ENCODE measurements around the gene SMIM44.

SMIM44 gene

GRCh38 chr19:3522421-3523360, 39.5 kb upstream of the SMIM44 start:
- H3K4me3 ChIP-seq (ENCODE audit: low read depth, low read length): no peak overlapping the region
- DNase-seq (ENCODE audit: low read depth): no peak
- no peak for TF ChIP-seq CTCF (IDR thresholded peaks at IDR 0.05; ENCODE audit: low read depth, low read length, missing control alignments)

- H3K4me3 ChIP-seq (ENCODE audit: low read depth, low read length): no peak overlapping the region
- no peak for TF ChIP-seq CTCF (IDR thresholded peaks at IDR 0.05; ENCODE audit: low read depth, low read length, missing control alignments)
- no peak for DNase-seq (ENCODE audit: low read depth)
Measured at GRCh38 chr19:3521104-3521445, 37.8 kb upstream of the SMIM44 start.

- H3K4me3 ChIP-seq (ENCODE audit: low read depth, low read length): no peak overlapping the region
- TF ChIP-seq CTCF (IDR thresholded peaks at IDR 0.05; ENCODE audit: low read depth, low read length, missing control alignments): no peak
- no peak for DNase-seq (ENCODE audit: low read depth)
Measured at GRCh38 chr19:3520166-3521103, 37.2 kb upstream of the SMIM44 start.

- DNase-seq (ENCODE audit: low read depth): no peak
- TF ChIP-seq CTCF (IDR thresholded peaks at IDR 0.05; ENCODE audit: low read depth, low read length, missing control alignments): no peak
- no peak overlapping the region for H3K4me3 ChIP-seq (ENCODE audit: low read depth, low read length)
Measured at GRCh38 chr19:3519126-3519525, 35.9 kb upstream of the SMIM44 start.

- TF ChIP-seq CTCF (IDR thresholded peaks at IDR 0.05; ENCODE audit: low read depth, low read length, missing control alignments): no peak
- DNase-seq (ENCODE audit: low read depth): no peak
- H3K4me3 ChIP-seq (ENCODE audit: low read depth, low read length): no peak overlapping the region
Measured at GRCh38 chr19:3518659-3519058, 35.4 kb upstream of the SMIM44 start.

- no peak for DNase-seq (ENCODE audit: low read depth)
- no peak for TF ChIP-seq CTCF (IDR thresholded peaks at IDR 0.05; ENCODE audit: low read depth, low read length, missing control alignments)
- no peak overlapping the region for H3K4me3 ChIP-seq (ENCODE audit: low read depth, low read length)
Measured at GRCh38 chr19:3518255-3518654, 35.0 kb upstream of the SMIM44 start.

Measured in GM12864 (cell line).